ENCODE measurements around the gene SYK. TPM values are rescaled to one million over a fixed set of nuclear protein-coding genes. Genes with fewer than 3 reads are reported as not detected.

Gene SYK
- total RNA-seq, 2 donors from 2014 or later: 4.5 to 43.6 TPM

- Histone ChIP-seq H3K4me1 (replicated peaks) (no peaks in the 10 kb centered on the region), H3K4me3 (no peak overlapping the region), H3K9me3 (no peaks in the 10 kb centered on the region), H3K27ac (no peak overlapping the region), H3K36me3 (no peaks in the 10 kb centered on the region), H3K27me3 (replicated peaks; ENCODE audit: insufficient read depth) (no peaks in the 10 kb centered on the region)
- 88% methylated on average over 2 of the region's 2 CpGs for WGBS
- intact Hi-C loops (cut with DNase I): no loop called here
- DNase-seq (ENCODE audit: low spot score): no peak
- TF ChIP-seq POLR2A (IDR thresholded peaks at IDR 0.05): no peak
- no peak for TF ChIP-seq POLR2AphosphoS5 (IDR thresholded peaks at IDR 0.05)
- no peak for TF ChIP-seq CTCF (IDR thresholded peaks at IDR 0.05)
These were observed 143.7 kb downstream of the SYK start for GRCh38 chr9:90945336-90945735.

GRCh38 chr9:90946982-90947381 is 145.4 kb downstream of the SYK start:
- TF ChIP-seq POLR2AphosphoS5 (IDR thresholded peaks at IDR 0.05) (peak; percentile 44), POLR2A (IDR thresholded peaks at IDR 0.05) (no peak)
- Histone ChIP-seq H3K9me3 (no peaks in the 10 kb centered on the region), H3K4me1 (replicated peaks) (no peaks in the 10 kb centered on the region), H3K36me3 (no peaks in the 10 kb centered on the region), H3K27me3 (replicated peaks; ENCODE audit: insufficient read depth) (no peaks in the 10 kb centered on the region), H3K27ac (no peak overlapping the region), H3K4me3 (no peak overlapping the region)
- 44% methylated on average over 2 of the region's 2 CpGs for WGBS
- intact Hi-C loops (cut with DNase I): no loop called here
- DNase-seq (ENCODE audit: low spot score): peak; percentile 62

Other genes starting within 250 kb of the SYK start
- gene DIRAS2, start 159.0 kb upstream of the SYK start, total RNA-seq: under 1 TPM in 1 of 2 donors, not detected in 1; 0.28 TPM